Measurements from ENCODE around the gene THEMIS. TPM values are rescaled to one million over a fixed set of nuclear protein-coding genes. Genes with fewer than 3 reads are reported as not detected.
"Not testable (repeated sequence)": the region's sequence is repeated elsewhere in the genome, so short reads cannot be mapped to it uniquely, and the experiment has no call there.

The THEMIS gene
- total RNA-seq, 4 donors from 2014 or later, result 0.08 to 0.44 (median 0.16) TPM

DNA sequence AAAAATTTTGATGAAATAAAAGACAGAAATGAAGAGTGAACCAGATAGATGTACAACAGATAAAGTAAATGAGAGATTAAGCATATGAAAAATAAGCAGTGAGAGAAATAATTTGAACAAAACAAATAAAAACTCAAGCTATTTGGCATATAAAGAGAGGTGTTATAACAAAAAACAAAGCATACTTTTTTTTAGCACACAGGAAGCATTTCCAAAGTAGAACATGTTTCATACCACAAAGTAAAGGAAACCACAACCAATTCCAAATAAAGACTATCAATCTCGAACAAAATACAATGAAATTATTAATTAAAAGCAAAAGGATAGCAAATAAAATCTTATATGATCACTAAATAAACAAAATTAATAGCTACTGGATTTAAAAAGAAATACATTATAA is 6.8 kb downstream of the THEMIS start:
- no peak for DNase-seq (ENCODE audit: low spot score in 2 of 2)
- WGBS, 2 donors, result 49 to 55% methylated on average over 1 of the region's 1 CpG
- intact Hi-C loops (cut with DNase I; ENCODE audit: low total_unique reads), result no loop called here
- TF ChIP-seq CTCF (IDR thresholded peaks at IDR 0.05), result no peak
- no peak for TF ChIP-seq POLR2A (IDR thresholded peaks at IDR 0.05)
- no peak overlapping the region for H3K4me3 ChIP-seq (ENCODE audit: low read depth, poor library complexity, severe bottlenecking)

DNA sequence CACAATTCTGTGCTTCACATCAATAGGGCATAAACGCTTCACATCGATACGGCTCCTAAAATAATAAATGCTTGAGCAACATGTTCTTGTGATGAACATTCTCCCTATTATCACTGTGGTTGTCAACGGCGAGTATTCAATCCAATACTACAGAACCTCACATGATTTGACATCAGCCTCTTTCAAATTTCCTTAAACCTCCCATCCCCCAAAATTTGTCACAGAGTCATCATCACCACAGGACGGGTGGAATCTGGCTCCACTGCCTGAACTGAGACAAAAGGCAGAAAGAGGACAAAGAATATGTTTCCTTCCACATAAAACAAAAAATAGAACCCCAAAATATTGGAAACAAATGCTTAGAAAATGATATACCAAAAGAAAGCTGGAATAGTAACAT is 7.3 kb downstream of the THEMIS start:
- 74 to 83% methylated on average over 6 of the region's 6 CpGs for WGBS, 2 donors
- TF ChIP-seq CTCF (IDR thresholded peaks at IDR 0.05), result no peak
- TF ChIP-seq POLR2A (IDR thresholded peaks at IDR 0.05), result no peak
- intact Hi-C loops (cut with DNase I; ENCODE audit: low total_unique reads), result no loop called here

DNA sequence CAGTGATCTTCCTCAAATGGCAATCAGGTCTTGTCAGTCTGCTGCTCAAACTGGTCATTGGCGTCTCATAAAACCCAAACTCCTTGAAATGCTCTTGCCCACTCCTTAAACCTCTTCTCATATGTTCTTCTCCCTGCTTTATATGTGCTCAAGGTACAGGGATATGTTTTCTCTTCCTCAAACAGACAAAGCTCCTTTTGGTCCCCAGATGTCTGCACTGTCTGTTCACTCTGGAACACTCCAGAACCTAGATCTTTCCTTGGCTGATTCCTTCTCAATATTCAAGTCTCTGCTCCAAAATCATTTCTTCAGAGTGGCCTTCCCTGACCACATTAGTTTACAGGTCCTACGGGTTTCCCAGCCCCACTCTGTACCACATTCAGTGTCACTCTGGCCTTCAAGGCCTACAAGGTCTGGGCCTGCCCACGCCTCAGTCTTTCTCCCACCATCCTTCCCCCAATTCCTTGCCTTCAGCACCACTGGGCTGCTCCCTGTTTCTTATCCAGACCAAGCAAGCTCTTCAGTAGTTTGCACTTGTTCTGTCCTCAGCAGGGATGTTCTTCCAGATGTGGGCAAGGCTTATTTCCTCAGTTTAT is 9.0 kb downstream of the THEMIS start:
- intact Hi-C loops (cut with DNase I; ENCODE audit: low total_unique reads), result no loop called here
- DNase-seq (ENCODE audit: low spot score in 2 of 2), result no peak
- WGBS, 2 donors, result 87 to 96% methylated on average over 3 of the region's 3 CpGs
- no peak for TF ChIP-seq CTCF (IDR thresholded peaks at IDR 0.05)
- TF ChIP-seq POLR2A (IDR thresholded peaks at IDR 0.05), result no peak
- no peak overlapping the region for H3K4me3 ChIP-seq (ENCODE audit: low read depth, poor library complexity, severe bottlenecking)

More for the DNA sequence above, 7.3 kb downstream of the THEMIS start:
- H3K4me3 ChIP-seq (ENCODE audit: low read depth, poor library complexity, severe bottlenecking), result no peak overlapping the region
- DNase-seq (ENCODE audit: low spot score in 2 of 2), result no peak

DNA sequence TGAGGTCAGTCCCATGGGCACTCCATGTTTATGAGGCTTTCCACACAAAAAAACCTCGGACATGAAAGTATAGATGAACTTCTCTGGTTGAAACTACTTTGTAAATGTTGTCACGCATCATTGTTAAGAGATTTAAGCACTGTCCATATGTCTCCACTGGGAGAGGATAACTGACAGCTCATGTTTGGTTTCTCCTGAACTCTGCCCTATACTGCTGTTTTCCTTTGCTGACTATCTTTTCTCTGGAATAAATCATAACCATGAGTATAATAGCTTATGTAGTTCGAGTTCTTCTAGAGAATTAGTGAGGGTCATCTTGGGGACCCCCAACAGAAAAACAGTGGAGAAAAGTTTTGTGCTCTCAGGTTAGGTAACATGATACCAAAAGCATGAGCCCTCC is 14.3 kb downstream of the THEMIS start:
- DNase-seq (ENCODE audit: low spot score in 2 of 2), result no peak
- WGBS, 2 donors, result 77 to 85% methylated on average over 3 of the region's 3 CpGs
- TF ChIP-seq CTCF (IDR thresholded peaks at IDR 0.05) (no peak), POLR2A (IDR thresholded peaks at IDR 0.05) (no peak)
- no peak overlapping the region for H3K4me3 ChIP-seq (ENCODE audit: low read depth, poor library complexity, severe bottlenecking)
- intact Hi-C loops (cut with DNase I; ENCODE audit: low total_unique reads), result no loop called here

GRCh38 chr6:127884134-127884533 is 16.7 kb downstream of the THEMIS start:
- DNase-seq (ENCODE audit: low spot score in 2 of 2), result no peak
- intact Hi-C loops (cut with DNase I; ENCODE audit: low total_unique reads), result no loop called here
- TF ChIP-seq CTCF (IDR thresholded peaks at IDR 0.05), result no peak
- no peak for TF ChIP-seq POLR2A (IDR thresholded peaks at IDR 0.05)
- no peak overlapping the region for H3K4me3 ChIP-seq (ENCODE audit: low read depth, poor library complexity, severe bottlenecking)

DNA sequence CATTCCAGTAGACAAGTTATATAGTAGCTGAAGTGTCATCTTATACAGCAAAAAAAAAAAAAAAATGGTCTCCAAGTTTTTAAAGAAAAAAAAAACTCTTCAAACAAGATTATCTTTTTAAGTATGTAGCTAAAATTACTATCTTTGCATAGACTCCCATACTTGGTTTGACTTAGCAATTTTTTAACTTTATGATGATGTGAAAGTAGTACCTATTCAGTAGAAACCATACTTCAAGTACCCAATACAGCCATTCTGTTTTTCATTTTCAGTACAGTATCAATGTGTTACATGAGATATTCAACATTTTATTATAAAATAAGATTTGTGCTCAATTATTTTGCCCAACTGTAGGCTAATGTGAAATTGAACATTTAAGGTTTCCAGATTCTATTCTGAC is 18.9 kb downstream of the THEMIS start:
- intact Hi-C loops (cut with DNase I; ENCODE audit: low total_unique reads); DNase-seq (ENCODE audit: low spot score in 2 of 2); H3K4me3 ChIP-seq (ENCODE audit: low read depth, poor library complexity, severe bottlenecking): not testable (repeated sequence)

Measured in lower leg skin (tissue), 4 donors.